Activated T-cell treated with anti-CD3 and anti-CD28 coated beads for 1 hour (primary cell): Measurements from ENCODE around the gene MGAT5.
"Not testable (repeated sequence)": the region's sequence is repeated elsewhere in the genome, so short reads cannot be mapped to it uniquely, and the experiment has no call there.

Experiments used
- DNase-seq: peaks from one replicate; pipeline ENCODE4 v3.0.0-alpha.2; 2020; ENCODE audit warnings: low read depth

Gene MGAT5

GRCh38 chr2:134468776-134469175 lies 214.9 kb downstream of the MGAT5 start:
- no peak for DNase-seq

GRCh38 chr2:134469516-134470115 lies 215.7 kb downstream of the MGAT5 start:
- no peak for DNase-seq

- no peak for DNase-seq
Observed at GRCh38 chr2:134470561-134471168, 216.8 kb downstream of the MGAT5 start.

GRCh38 chr2:134476982-134477381 lies 223.1 kb downstream of the MGAT5 start:
- not testable (repeated sequence) for DNase-seq

- DNase-seq, result no peak
Observed at GRCh38 chr2:134479696-134480330, 225.9 kb downstream of the MGAT5 start.

- DNase-seq, result no peak
Observed at GRCh38 chr2:134482131-134482723, 228.4 kb downstream of the MGAT5 start.

GRCh38 chr2:134482766-134483340 lies 229.0 kb downstream of the MGAT5 start:
- no peak for DNase-seq

GRCh38 chr2:134489732-134490384 lies 236.0 kb downstream of the MGAT5 start:
- DNase-seq, result no peak

- DNase-seq, result no peak
Observed at GRCh38 chr2:134490559-134490958, 236.7 kb downstream of the MGAT5 start.

GRCh38 chr2:134491022-134491421 lies 237.2 kb downstream of the MGAT5 start:
- DNase-seq, result no peak

- DNase-seq, result no peak
Observed at GRCh38 chr2:134491771-134492441, 238.0 kb downstream of the MGAT5 start.

GRCh38 chr2:134493797-134494196 lies 239.9 kb downstream of the MGAT5 start:
- no peak for DNase-seq

- DNase-seq, result no peak
Observed at GRCh38 chr2:134498654-134499053, 244.8 kb downstream of the MGAT5 start.

GRCh38 chr2:134499307-134499926 lies 245.5 kb downstream of the MGAT5 start:
- DNase-seq, result no peak

- no peak for DNase-seq
Observed at GRCh38 chr2:134500211-134500935, 246.5 kb downstream of the MGAT5 start.

GRCh38 chr2:134501476-134502091 lies 247.7 kb downstream of the MGAT5 start:
- DNase-seq, result no peak

- no peak for DNase-seq
Observed at GRCh38 chr2:134502104-134502503, 248.2 kb downstream of the MGAT5 start.
